Skeletal muscle satellite cell (primary cell): ENCODE measurements around the gene C17orf113. TPM values are rescaled to one million over a fixed set of nuclear protein-coding genes. Genes with fewer than 3 reads are reported as not detected.

ENCODE experiments used
- H3K27me3 ChIP-seq: 2 replicates; pipeline ENCODE4 v1.7.0; 2013; ENCODE audit warnings: low read length; ENCODE audit not compliant: control insufficient read depth, insufficient read depth
- H3K36me3 ChIP-seq: 2 replicates; pipeline ENCODE4 v1.7.0; 2013; ENCODE audit warnings: mild to moderate bottlenecking, control low read depth, low read length; ENCODE audit not compliant: insufficient read depth
- H3K4me1 ChIP-seq: 2 replicates; pipeline ENCODE4 v1.7.0; 2013; ENCODE audit warnings: low read length; ENCODE audit not compliant: control insufficient read depth, insufficient read depth
- H3K4me2 ChIP-seq: 2 replicates; pipeline ENCODE4 v1.7.0; 2013; ENCODE audit warnings: mild to moderate bottlenecking, low read length
- H3K4me3 ChIP-seq: 2 replicates; pipeline ENCODE4 v1.7.0; 2013; ENCODE audit warnings: low read length
- H3K9ac ChIP-seq: 2 replicates; pipeline ENCODE4 v1.7.0; 2013; ENCODE audit warnings: mild to moderate bottlenecking, low read depth, low read length, moderate library complexity
- H3K9me3 ChIP-seq: replicated peaks from 2 replicates; pipeline ENCODE4 v1.7.0; 2013; ENCODE audit warnings: mild to moderate bottlenecking, control low read depth, low read length
- total RNA-seq: library from RNA; depleted of rRNA; stranded (reverse); fragments of >200 nt; gene quantifications from 2 replicates; pipeline ENCODE4 v1.2.3, GENCODE V29; 2012; rRNA removed

Gene C17orf113
- total RNA-seq = under 0.01 TPM in 2 replicates

DNA sequence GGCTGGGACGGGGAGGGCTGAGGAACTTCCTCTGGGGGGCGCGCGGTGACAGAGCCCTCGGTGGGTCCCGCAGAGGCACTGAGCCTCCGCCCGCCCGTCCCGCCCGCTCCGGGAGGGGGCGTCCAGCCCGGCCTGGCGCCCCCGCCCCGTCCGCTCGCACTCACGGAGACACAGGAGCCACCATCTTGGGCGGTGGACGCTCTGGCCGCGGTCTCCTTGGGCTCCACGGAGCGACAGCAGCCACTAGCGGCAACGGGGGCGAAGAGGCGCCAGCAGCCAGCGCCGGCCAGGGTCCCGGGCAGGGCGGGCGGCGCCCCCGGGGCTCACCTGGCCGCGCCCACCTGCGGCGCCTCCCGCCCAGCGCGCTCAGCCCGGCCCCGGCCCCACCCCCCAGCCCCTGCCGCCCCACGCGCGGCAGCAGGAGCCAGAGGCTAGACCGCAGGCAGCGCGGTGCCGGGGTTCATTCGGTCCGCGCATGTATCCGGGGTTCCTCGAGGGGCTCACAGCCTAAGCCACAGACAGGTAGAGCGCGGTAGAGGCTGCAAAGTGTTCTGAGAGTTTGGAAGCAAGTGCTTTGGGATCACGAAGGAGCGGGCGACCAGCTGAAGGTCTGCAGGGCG, at the start of gene C17orf113:
Gene C17orf113, minus strand, starts transcription at position 209 of the 620 bp plus-strand sequence. CDS start 7,225 bp downstream, outside the sequence.
- Histone ChIP-seq H3K9ac (peak within 1 kb of the TSS; percentile 65), H3K36me3 (no peaks in the 10 kb centered on the region), H3K9me3 (no peaks in the 10 kb centered on the region), H3K4me1 (no peaks in the 10 kb centered on the region), H3K4me2 (peak within 1 kb of the TSS; percentile 82), H3K4me3 (peak within 1 kb of the TSS; percentile 68), H3K27me3 (peaks cover 63% of the 10 kb centered on the region)

GRCh38 chr17:42098730-42099399, 48.5 kb upstream of the C17orf113 start:
- H3K36me3 ChIP-seq = no peaks in the 10 kb centered on the region

DNA sequence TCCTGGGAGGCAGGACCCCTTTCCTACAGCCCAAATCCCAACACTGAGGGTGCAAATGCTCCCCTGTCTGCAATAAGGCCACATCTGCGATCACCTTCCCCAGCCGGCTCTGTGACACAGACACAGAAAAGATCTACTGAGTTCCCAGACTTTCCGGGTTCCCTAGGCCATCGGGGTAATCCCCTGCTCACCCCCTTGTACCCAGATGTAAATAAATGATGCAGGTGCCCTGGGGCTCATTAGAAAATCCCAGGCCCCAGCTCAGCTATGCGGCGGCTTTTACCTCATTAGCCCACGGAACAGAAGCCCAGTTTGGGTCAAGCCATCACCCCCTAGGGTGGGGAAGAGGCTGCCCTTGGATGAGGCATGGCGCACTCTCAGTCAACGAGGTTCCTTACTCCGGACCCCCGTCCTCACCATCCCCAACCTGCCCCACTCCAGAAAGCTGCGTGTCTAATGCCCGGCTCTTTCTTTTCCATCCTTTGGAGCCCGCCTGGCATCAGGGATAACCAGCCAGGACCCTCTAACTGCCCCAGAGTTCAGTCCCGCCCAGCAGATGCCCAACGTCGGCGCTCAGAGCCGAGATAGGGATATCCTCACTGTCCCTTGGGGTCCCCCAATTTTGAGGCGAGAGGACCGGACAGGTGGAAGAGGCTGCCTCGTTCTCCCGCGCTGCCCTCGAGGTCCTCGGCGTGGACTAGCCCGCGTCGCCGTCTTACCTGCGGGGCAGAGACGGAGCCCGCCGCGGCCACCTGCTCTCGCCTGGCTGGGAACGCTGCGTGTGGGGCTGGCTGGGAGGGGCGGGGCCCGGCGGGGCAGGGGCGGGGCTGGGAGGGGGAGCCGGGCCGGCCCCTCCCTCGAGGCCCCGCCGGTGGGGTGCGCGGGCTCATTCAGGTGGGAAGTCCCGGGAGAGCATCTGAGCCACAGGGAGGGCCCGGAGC, 47.6 kb upstream of the C17orf113 start, which contains the start of gene ZNF385C:
Gene ZNF385C, minus strand, starts transcription at position 783 of the 941 bp plus-strand sequence. CDS start 35,417 bp downstream, outside the sequence.
- H3K36me3 ChIP-seq = no peaks in the 10 kb centered on the region
- H3K4me3 ChIP-seq = no peak within 1 kb of the TSS
- H3K9ac ChIP-seq = no peak within 1 kb of the TSS
- peaks cover 3% of the 10 kb centered on the region for H3K4me1 ChIP-seq
- H3K9me3 ChIP-seq = no peaks in the 10 kb centered on the region
- peaks cover 36% of the 10 kb centered on the region for H3K27me3 ChIP-seq
- H3K4me2 ChIP-seq = no peak within 1 kb of the TSS

More at GRCh38 chr17:42098730-42099399, 48.5 kb upstream of the C17orf113 start:
- no peak overlapping the region for H3K4me2 ChIP-seq
- peaks cover 36% of the 10 kb centered on the region for H3K27me3 ChIP-seq
- no peak overlapping the region for H3K4me3 ChIP-seq
- peaks cover 3% of the 10 kb centered on the region for H3K4me1 ChIP-seq
- no peaks in the 10 kb centered on the region for H3K9me3 ChIP-seq
- no peak overlapping the region for H3K9ac ChIP-seq

DNA sequence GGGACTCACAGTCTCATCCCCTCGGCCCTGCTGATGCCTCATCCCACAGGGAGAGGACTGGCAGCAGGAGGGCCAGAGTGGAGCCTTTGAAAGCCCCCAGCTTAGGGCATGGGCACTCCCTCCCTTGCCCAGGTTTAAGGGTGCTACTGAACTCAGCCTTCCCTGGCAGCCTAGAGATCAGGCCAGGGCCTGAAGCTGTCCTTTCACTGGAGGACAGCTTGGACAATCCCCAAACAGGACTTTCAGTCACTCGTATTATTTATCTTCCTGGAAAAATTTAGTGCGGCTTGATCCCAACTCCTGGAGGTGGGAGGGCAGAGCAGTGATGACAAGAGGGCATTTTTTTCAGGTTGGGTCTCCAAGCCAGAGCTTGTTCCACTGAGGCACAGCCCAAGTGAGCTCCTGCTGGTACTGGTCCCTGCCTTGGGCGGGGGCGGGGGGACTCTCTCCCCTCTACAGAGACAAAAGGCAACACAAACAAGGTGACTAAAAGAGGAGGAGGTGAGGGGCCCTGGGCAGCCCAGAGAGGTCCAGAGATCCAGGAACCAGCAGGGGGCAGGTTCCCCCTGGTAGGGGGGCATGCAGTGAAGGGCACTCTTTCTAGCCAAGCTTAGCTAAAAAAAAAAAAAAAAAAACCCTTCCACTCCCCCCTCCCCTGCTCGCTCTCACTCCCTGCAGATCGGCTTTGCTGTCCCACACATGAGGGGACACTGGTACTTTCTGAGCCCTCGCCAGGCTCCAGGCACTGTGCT, 46.1 kb upstream of the C17orf113 start:
- peaks cover 36% of the 10 kb centered on the region for H3K27me3 ChIP-seq
- no peak overlapping the region for H3K4me2 ChIP-seq
- no peaks in the 10 kb centered on the region for H3K36me3 ChIP-seq
- H3K4me1 ChIP-seq = no peaks in the 10 kb centered on the region
- no peak overlapping the region for H3K4me3 ChIP-seq
- H3K9ac ChIP-seq = no peak overlapping the region
- H3K9me3 ChIP-seq = no peaks in the 10 kb centered on the region

DNA sequence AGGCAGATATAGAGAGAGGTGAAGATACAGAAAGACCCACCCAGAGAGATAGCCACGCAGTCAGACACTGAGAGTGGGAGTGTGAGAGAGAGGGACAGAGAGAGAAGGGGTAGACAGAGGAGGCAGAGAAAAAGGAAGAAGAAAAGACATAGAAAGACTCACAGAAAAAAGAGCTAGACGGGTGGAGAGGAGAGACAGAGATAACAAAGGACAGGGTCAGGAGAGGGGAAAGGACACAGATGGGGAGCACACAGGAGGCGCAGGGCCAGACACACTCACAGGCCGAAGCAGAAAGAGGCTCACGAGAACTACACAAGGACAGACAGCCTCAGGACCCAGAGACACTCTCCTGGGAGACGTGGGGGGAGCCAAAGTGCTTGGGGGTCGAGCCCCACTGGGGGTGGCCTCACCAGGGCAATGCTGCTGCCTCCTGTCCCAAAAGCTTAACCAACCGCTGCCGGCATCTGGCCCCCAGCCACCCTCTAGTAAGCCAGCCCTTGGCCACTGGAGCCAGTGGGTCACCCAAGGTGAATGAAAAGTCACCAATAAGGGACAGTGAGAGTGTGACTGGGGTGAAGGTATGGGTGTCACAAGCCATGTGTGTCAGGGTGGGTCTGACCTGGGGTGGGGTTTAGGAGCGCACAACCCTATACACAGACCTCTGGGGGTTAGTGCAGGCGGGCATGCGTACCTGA, 44.1 kb upstream of the C17orf113 start:
- no peaks in the 10 kb centered on the region for H3K4me1 ChIP-seq
- H3K27me3 ChIP-seq = peaks cover 46% of the 10 kb centered on the region
- no peaks in the 10 kb centered on the region for H3K9me3 ChIP-seq
- H3K9ac ChIP-seq = no peak overlapping the region
- no peak overlapping the region for H3K4me2 ChIP-seq
- H3K4me3 ChIP-seq = no peak overlapping the region
- no peaks in the 10 kb centered on the region for H3K36me3 ChIP-seq

GRCh38 chr17:42092939-42093338, 42.5 kb upstream of the C17orf113 start:
- H3K9ac ChIP-seq = no peak overlapping the region
- H3K9me3 ChIP-seq = no peaks in the 10 kb centered on the region
- no peak overlapping the region for H3K4me2 ChIP-seq
- no peaks in the 10 kb centered on the region for H3K36me3 ChIP-seq
- peaks cover 56% of the 10 kb centered on the region for H3K27me3 ChIP-seq
- H3K4me1 ChIP-seq = no peaks in the 10 kb centered on the region
- no peak overlapping the region for H3K4me3 ChIP-seq

DNA sequence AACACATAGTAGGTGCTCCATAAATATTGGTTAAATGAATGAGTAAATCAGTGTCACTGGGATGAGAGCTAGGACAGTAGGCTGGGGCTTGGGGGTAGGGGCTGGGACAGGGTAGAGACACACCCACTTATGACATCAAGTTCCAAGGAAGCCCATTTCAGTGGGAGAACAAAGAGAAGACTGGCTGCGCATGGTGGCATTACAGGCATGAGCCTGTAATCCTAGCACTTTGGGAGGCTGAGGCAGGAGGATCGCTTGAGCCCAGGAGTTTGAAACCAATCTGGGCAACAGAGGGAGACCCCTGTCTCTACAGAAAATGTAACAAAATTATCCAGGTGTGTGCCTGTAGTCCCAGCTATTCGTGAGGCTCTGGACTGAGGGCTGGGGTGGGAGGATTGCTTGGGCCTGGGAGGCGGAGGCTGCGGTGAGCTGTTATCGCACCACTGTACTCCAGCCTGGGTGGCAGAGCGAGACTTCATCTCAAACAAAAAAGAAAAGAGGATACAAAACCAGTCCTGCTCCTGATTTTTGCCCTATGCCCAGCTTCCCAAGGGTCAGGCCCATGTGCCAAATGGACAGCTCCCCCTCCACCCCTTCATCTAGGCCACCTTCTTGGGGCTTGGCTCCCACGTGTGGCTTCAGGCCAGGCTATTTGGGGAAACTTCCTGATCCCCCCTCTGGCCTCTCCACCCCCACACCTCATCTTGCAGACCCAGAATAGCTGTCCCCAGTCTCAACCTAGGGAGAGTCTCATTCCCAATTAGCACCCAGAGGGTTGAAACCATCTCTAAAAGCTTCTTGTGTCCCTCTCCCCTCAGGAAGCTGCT, 40.8 kb upstream of the C17orf113 start:
- Histone ChIP-seq H3K36me3 (no peaks in the 10 kb centered on the region), H3K4me1 (no peaks in the 10 kb centered on the region), H3K9me3 (no peaks in the 10 kb centered on the region), H3K27me3 (peaks cover 50% of the 10 kb centered on the region), H3K4me2 (no peak overlapping the region), H3K9ac (no peak overlapping the region), H3K4me3 (no peak overlapping the region)

- Histone ChIP-seq H3K9me3 (no peaks in the 10 kb centered on the region), H3K9ac (no peak overlapping the region), H3K4me2 (no peak overlapping the region), H3K27me3 (peaks cover 31% of the 10 kb centered on the region), H3K4me3 (no peak overlapping the region), H3K4me1 (no peaks in the 10 kb centered on the region), H3K36me3 (no peaks in the 10 kb centered on the region)
Observed at GRCh38 chr17:42088736-42089135, 38.3 kb upstream of the C17orf113 start.

DNA sequence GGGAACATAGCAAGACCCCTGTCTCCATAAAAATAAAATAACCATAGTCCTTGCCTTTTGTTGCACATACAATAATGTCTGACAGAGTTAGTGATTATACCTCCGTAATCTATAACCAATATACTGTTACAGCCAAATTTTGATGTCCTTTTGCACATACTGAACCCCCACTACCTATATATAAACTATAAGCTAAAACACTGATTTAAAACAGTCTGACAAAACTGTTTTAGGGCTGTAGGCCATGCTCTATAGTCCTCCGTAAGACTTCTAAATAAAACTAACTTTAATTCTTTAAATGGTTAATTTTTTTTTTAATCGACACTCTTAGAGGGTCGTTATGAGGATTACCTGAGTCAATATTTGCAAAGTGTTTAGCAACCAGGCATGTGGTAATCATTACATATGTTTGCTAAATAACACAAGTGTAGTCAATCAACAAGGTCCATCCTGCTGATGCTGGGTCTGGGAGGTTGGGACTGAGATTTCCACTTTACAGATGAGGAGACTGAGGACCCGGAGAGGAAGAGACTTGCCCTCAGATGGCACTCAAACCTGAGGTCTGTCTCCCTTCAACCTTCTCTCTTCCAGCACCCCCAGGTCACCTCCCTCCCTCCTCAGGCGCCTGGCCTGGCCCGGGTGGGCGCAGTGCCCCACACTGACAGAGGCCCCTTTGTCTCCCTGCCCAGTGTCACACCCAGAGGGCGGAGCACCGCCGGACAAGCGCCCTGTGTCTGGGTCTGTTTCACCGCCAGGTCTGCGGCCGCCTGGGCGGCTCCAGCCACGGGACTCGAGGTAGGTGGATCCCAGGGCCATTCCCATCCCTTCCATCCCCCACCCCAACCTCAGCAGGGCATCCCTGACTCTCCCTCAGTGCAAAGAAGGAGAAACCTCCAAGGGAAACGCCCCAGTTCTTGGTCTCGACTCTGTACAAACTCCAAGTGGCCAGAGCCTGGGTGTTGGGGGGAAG, 37.6 kb upstream of the C17orf113 start:
- no peak overlapping the region for H3K9ac ChIP-seq
- H3K27me3 ChIP-seq = peaks cover 31% of the 10 kb centered on the region
- no peaks in the 10 kb centered on the region for H3K36me3 ChIP-seq

More for the DNA sequence above, 37.6 kb upstream of the C17orf113 start:
- Histone ChIP-seq H3K9me3 (no peaks in the 10 kb centered on the region), H3K4me1 (no peaks in the 10 kb centered on the region), H3K4me2 (no peak overlapping the region), H3K4me3 (no peak overlapping the region)
